ENCODE results near the gene RPS6KA3. TPM values are rescaled to one million over a fixed set of nuclear protein-coding genes. Genes with fewer than 3 reads are reported as not detected.

Gene RPS6KA3
- total and polyA plus RNA-seq, 9 of the 15 experiments (the other 6 are each of a cell fraction or from before 2014, with no cell fraction given), result 10.9 to 61.9 (median 37.4) TPM

DNA sequence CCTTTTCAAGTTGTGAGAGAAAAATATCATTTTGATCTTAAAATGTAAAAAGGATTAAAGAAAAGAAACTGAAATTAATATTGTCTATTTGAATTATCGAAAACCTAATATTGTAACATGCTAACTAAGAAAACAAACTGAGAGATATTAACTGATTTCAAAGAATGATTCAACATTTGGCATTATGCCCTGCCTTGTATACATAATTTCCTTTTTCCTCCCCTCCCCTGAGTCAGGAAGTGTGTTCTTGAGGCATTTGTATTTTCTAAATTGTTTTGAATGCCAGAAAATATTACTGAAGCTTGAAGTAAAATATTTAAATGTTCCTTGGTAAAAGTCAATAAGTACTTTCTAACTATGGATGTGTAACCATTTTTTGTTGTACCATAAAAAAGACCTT is 49.4 kb downstream of the RPS6KA3 start:
- BruUV-seq (replicated peaks), result no TSS peak
- 33% methylated on average over 1 of the region's 1 CpG for WGBS (ENCODE audit: insufficient coverage, low coverage, missing lambda C conversion rate)
- ChIA-PET CTCF (ENCODE audit: low intra/inter-chr PET ratio) (no interaction called here), POLR2A (no interaction called here)
- peak overlapping the region; percentile 19; the same call in 1 of the 3 replicates for H3K27ac ChIP-seq (ENCODE audit: extremely low read depth, low read depth, low read length)
- peaks cover 0 to 9% of the 10 kb centered on the region in 2 experiments; a peak in 2 of 5 replicates for H3K4me1 ChIP-seq (replicated peaks in 1 of 2; ENCODE audit: control insufficient read depth in 2 of 2, insufficient read depth in 2 of 2, low read length in 2 of 2)
- H2AFZ ChIP-seq (ENCODE audit: low read depth, low read length), result no peak overlapping the region
- H4K20me1 ChIP-seq (replicated peaks; ENCODE audit: control insufficient read depth, insufficient read depth, low read length), result no peaks in the 10 kb centered on the region
- no peak overlapping the region for H3K4me3 ChIP-seq
- H3K79me2 ChIP-seq (ENCODE audit: control insufficient read depth, insufficient read depth, low read length), result peaks cover 44% of the 10 kb centered on the region
- DNase-seq (ENCODE audit: extremely low read depth in 1 of 4, low spot score in 3 of 4) (peak in 1 of 4 experiments; percentile 11), ATAC-seq (no peak), FAIRE-seq (no peak)
- no peaks in the 10 kb centered on the region for H3K9me3 ChIP-seq (replicated peaks; ENCODE audit: control insufficient read depth, insufficient read depth, low read depth, low read length)
- no peaks in the 10 kb centered on the region for H3K27me3 ChIP-seq (ENCODE audit: control insufficient read depth in 2 of 2, insufficient read depth in 2 of 2, low read length in 2 of 2)
- H3K9ac ChIP-seq (ENCODE audit: insufficient read depth in 1 of 2, low read depth in 2 of 2, low read length in 2 of 2), result no peak overlapping the region
- TF ChIP-seq YBX1 (IDR thresholded peaks at IDR 0.05), result no peak
- no peak for TF ChIP-seq ZNF121 (CRISPR knock-in tag; conservative IDR thresholded peaks at IDR 0.05)
- TF ChIP-seq, protein P1, sequence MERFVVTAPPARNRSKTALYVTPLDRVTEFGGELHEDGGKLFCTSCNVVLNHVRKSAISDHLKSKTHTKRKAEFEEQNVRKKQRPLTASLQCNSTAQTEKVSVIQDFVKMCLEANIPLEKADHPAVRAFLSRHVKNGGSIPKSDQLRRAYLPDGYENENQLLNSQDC (CRISPR knock-in tag; IDR thresholded peaks at IDR 0.05), result no peak
- TF ChIP-seq NFIC (IDR thresholded peaks at IDR 0.05), result peak; percentile 69
- TF ChIP-seq FOSL1 (tag; conservative IDR thresholded peaks at IDR 0.05), result peak; percentile 51; the same call in 1 of the 2 replicates
- TF ChIP-seq TAF7 (tag; IDR thresholded peaks at IDR 0.05), result no peak
- peak; percentile 42; the same call in 1 of the 2 replicates for TF ChIP-seq JUND (IDR thresholded peaks at IDR 0.05; ENCODE audit: borderline replicate concordance, low read depth, low read length)
- 0 out of 3 replicates have a peak, but pooled peaks have one; percentile 25 for TF ChIP-seq JUND (tag; IDR thresholded peaks at IDR 0.05; ENCODE audit: borderline replicate concordance, low read depth, low read length)
- intact Hi-C loops (cut with micrococcal nuclease), result no loop called here
- H3K4me2 ChIP-seq (ENCODE audit: insufficient read depth, low read length), result no peak overlapping the region
- H3K9me1 ChIP-seq (ENCODE audit: control insufficient read depth, insufficient read depth, low read length), result no peaks in the 10 kb centered on the region
- peaks cover 2% of the 10 kb centered on the region; the same call in 1 of the 3 replicates for H3K36me3 ChIP-seq (ENCODE audit: control insufficient read depth, insufficient read depth, low read length)
- in situ Hi-C loops (cut with MboI), result no loop called here
